Pancreas (tissue), 10 donors: ENCODE results near the gene RGS7BP. TPM values are rescaled to one million over a fixed set of nuclear protein-coding genes. Genes with fewer than 3 reads are reported as not detected.

Experiments
- ATAC-seq, 4 donors: fragments of 200-7000 bp; cut with Tn5 transposase; one replicate each; pipeline versions ENCODE4 v1.8.0 to v1.9.1; 2020; ENCODE audit warnings: mild to moderate bottlenecking in 4 of 4, moderate library complexity in 4 of 4
- DNase-seq, 6 donors: peaks; one replicate each; pipeline ENCODE4 v3.0.0-alpha.2; 2020
- FAIRE-seq: peaks from 2 replicates; lab custom pipeline; 2012; peaks lifted over from hg19 to GRCh38; lab: Jason Lieb, UNC
- H3K27ac ChIP-seq, 4 donors: fragments of 200-600 bp; sonication (generic); 1 replicate in 3 of 4; 2 replicates in 1 of 4; pipeline versions ENCODE4 v1.5.0 to v1.8.0; 2020
- H3K27me3 ChIP-seq, 4 donors: fragments of 200-600 bp; one replicate each; pipeline ENCODE4 v1.8.0; 2021
- H3K36me3 ChIP-seq, 3 donors: fragments of 200-600 bp; sonication (generic) in 1 of 3; one replicate each; pipeline versions ENCODE4 v1.5.0 to v1.8.0; 2020 to 2021
- H3K4me1 ChIP-seq, 3 donors: fragments of 200-600 bp; one replicate each; pipeline ENCODE4 v1.8.0; 2021
- H3K4me3 ChIP-seq, 4 donors: fragments of 200-600 bp; sonication (generic) in 2 of 4; one replicate each; pipeline versions ENCODE4 v1.5.0 to v1.8.0; 2020 to 2021
- H3K9me3 ChIP-seq, 4 donors: fragments of 200-600 bp; one replicate each; pipeline ENCODE4 v1.8.0; 2021
- WGBS, 2 donors: extraction: QIAGEN DNeasy Blood & Tissue Kit; methylation state at CpG; one replicate each; pipeline ENCODE4 v1.1.7; 2013; 5-methylcytosine and 5-hydroxymethylcytosine counted together
- intact Hi-C, 3 donors: fragments of 100-400 bp; cut with DNase I; formaldehyde crosslinking; loops; one replicate each; pipeline versions ENCODE4 v1.11.1 to v1.14.2; 2022
- polyA plus RNA-seq, 2 donors: library from polyadenylated mRNA; stranded (reverse); fragments of 200-250 nt; gene quantifications; one replicate each; pipeline ENCODE4 v1.2.3, GENCODE V29; 2013
- total RNA-seq, 6 donors: library from RNA; stranded (reverse); fragmentation: NEBNext Ultra II Directional in 4 of 6; extraction: Animal tissue kit (Norgen Biotek cat#: 25700) in 4 of 6; gene quantifications; one replicate each; pipeline versions ENCODE4 v1.2.1 to v1.2.4, GENCODE V29; 2021 to 2023
- TF ChIP-seq, protein P1 (sequence below), 4 donors: fragments of 200-600 bp; sonication (generic) in 3 of 4; IDR thresholded peaks; one replicate each; pipeline versions ENCODE4 v1.5.0 to v1.8.0; 2021; ENCODE audit warnings: antibody characterized with exemption in 4 of 4
- donor health status: healthy with polysubstance abuse.
- donor health status: DM: no; HTN: no; CAD: no; lungs with moderate emphysema.
- donor health status: DM: no; HTN: no; CAD: no.
- donor health status: control.
- donor health status: control.
- donor health status: Bipolar disorder and iron deficiency.
- donor health status: DM: yes; HTN: yes; CAD: no.
- donor health status: DM: no; HTN: no; CAD: no.
- donor health status: DM: no; HTN: no; CAD: no.
- donor health status: DM: yes; HTN: yes; CAD: no.

The RGS7BP gene
- total and polyA plus RNA-seq, 8 donors, result 0.04 to 0.58 (median 0.15) TPM

- intact Hi-C loops, result no loop called here
- no peak for FAIRE-seq
Observed at GRCh38 chr5:64659289-64659688, 153.5 kb downstream of the RGS7BP start.

More at GRCh38 chr5:64659289-64659688, 153.5 kb downstream of the RGS7BP start:
- ATAC-seq, result no peak
- TF ChIP-seq, protein P1, sequence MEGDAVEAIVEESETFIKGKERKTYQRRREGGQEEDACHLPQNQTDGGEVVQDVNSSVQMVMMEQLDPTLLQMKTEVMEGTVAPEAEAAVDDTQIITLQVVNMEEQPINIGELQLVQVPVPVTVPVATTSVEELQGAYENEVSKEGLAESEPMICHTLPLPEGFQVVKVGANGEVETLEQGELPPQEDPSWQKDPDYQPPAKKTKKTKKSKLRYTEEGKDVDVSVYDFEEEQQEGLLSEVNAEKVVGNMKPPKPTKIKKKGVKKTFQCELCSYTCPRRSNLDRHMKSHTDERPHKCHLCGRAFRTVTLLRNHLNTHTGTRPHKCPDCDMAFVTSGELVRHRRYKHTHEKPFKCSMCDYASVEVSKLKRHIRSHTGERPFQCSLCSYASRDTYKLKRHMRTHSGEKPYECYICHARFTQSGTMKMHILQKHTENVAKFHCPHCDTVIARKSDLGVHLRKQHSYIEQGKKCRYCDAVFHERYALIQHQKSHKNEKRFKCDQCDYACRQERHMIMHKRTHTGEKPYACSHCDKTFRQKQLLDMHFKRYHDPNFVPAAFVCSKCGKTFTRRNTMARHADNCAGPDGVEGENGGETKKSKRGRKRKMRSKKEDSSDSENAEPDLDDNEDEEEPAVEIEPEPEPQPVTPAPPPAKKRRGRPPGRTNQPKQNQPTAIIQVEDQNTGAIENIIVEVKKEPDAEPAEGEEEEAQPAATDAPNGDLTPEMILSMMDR (IDR thresholded peaks at IDR 0.05), result no peak
- no peak overlapping the region for H3K27ac ChIP-seq
- no peaks in the 10 kb centered on the region for H3K27me3 ChIP-seq
- H3K36me3 ChIP-seq, result no peaks in the 10 kb centered on the region
- WGBS, 2 donors, result 81 to 84% methylated on average over 3 of the region's 3 CpGs
- peaks cover 0 to 7% (median 1%) of the 10 kb centered on the region in 3 donors for H3K4me1 ChIP-seq
- no peak overlapping the region for H3K4me3 ChIP-seq
- H3K9me3 ChIP-seq, result no peaks in the 10 kb centered on the region
- no peak for DNase-seq

Other genes starting within 250 kb of the RGS7BP start
- gene SHISAL2B, start 184.5 kb downstream of the RGS7BP start, total RNA-seq, result 1 to 10 TPM; 1.2 to 4.4 (median 2.1) TPM
- gene SHISAL2B, start 184.5 kb downstream of the RGS7BP start, polyA plus RNA-seq, result 10 to 100 TPM; 14.3 to 69.8 TPM